Sigmoid colon (tissue), 7 donors: ENCODE data around the gene PMM2. TPM values are rescaled to one million over a fixed set of nuclear protein-coding genes. Genes with fewer than 3 reads are reported as not detected.

ENCODE experiments used
- polyA plus RNA-seq, 3 donors: library from polyadenylated mRNA; stranded (reverse); fragments of 200-250 nt; gene quantifications; one replicate each; pipeline ENCODE4 v1.2.3, GENCODE V29; 2013
- total RNA-seq, 4 donors: library from RNA; depleted of rRNA; stranded (reverse); fragments of >200 nt; gene quantifications; one replicate each; pipeline ENCODE4 v1.1.0, GENCODE V29; 2016
- donor health status: healthy with polysubstance abuse.
- donor health status: Bipolar disorder and iron deficiency.
- donor health status: healthy.

The PMM2 gene
- total and polyA plus RNA-seq, 7 donors: 13.6 to 52.4 (median 22.1) TPM

Other genes with a start within 250 kb of the PMM2 start
- gene TMEM114, start 207.3 kb upstream of the PMM2 start, total RNA-seq: not detected
- gene TMEM114, start 207.3 kb upstream of the PMM2 start, polyA plus RNA-seq: not detected
- 10 to 100 TPM; 25.3 to 55.1 (median 35.1) TPM for gene METTL22, start 176.1 kb upstream of the PMM2 start, total RNA-seq
- 10 to 100 TPM in 2 of 3 donors, 1 to 10 TPM in 1; 8.6 to 17.2 (median 11.4) TPM for gene METTL22, start 176.1 kb upstream of the PMM2 start, polyA plus RNA-seq
- gene ABAT, start 123.2 kb upstream of the PMM2 start, total RNA-seq: 1 to 10 TPM; 4.1 to 8.3 (median 6.0) TPM
- 10 to 100 TPM in 1 of 3 donors, 1 to 10 TPM in 2; 8.2 to 12.0 (median 9.6) TPM for gene ABAT, start 123.2 kb upstream of the PMM2 start, polyA plus RNA-seq
- 10 to 100 TPM in 2 of 4 donors, 1 to 10 TPM in 2; 1.9 to 13.3 (median 8.7) TPM for gene TMEM186, start 200 bp upstream of the PMM2 start, total RNA-seq
- 10 to 100 TPM in 1 of 3 donors, 1 to 10 TPM in 2; 9.0 to 13.9 (median 9.9) TPM for gene TMEM186, start 200 bp upstream of the PMM2 start, polyA plus RNA-seq
- gene CARHSP1, start 71.2 kb downstream of the PMM2 start, total RNA-seq: 10 to 100 TPM; 32.1 to 79.5 (median 52.8) TPM
- 100 to 1,000 TPM; 121 to 154 (median 134) TPM for gene CARHSP1, start 71.2 kb downstream of the PMM2 start, polyA plus RNA-seq
- gene LITAFD, start 84.5 kb downstream of the PMM2 start, total RNA-seq: not detected
- not detected for gene LITAFD, start 84.5 kb downstream of the PMM2 start, polyA plus RNA-seq
- gene USP7, start 166.1 kb downstream of the PMM2 start, total RNA-seq: 10 to 100 TPM; 64.9 to 84.5 (median 80.5) TPM
- gene USP7, start 166.1 kb downstream of the PMM2 start, polyA plus RNA-seq: 10 to 100 TPM; 28.8 to 46.1 (median 28.9) TPM